WTC11 (cell line): ENCODE results near the gene MARF1. TPM values are rescaled to one million over a fixed set of nuclear protein-coding genes. Genes with fewer than 3 reads are reported as not detected.

ENCODE experiments used
- ATAC-seq: fragments of 200-7000 bp; cut with Tn5 transposase; 2 replicates; pipeline ENCODE4 v1.10.0; 2021; ENCODE audit warnings: mild to moderate bottlenecking, moderate library complexity
- CTCF ChIA-PET: fragments of 300-600 bp; sonication (Branson Sonifier 250); formaldehyde crosslinking; loops from one replicate; lab custom pipeline; 2021; ENCODE audit warnings: antibody characterized with exemption; lab: Charles Lee
- POLR2A ChIA-PET: fragments of 350-600 bp; sonication (Branson Sonifier 250); formaldehyde crosslinking; loops from one replicate; lab custom pipeline; 2021; ENCODE audit warnings: antibody characterized with exemption; lab: Charles Lee
- DNase-seq: peaks from one replicate; pipeline ENCODE4 v3.0.0; 2021; ENCODE audit warnings: low spot score
- H3K27ac Mint-ChIP-seq: 2 replicates; pipeline ENCODE4 v1.8.0; 2021; ENCODE audit warnings: mixed read lengths
- H3K27me3 Mint-ChIP-seq: 2 replicates; pipeline ENCODE4 v1.8.0; 2021; ENCODE audit warnings: low read depth, mild to moderate bottlenecking, moderate library complexity, mixed read lengths
- H3K36me3 Mint-ChIP-seq: 2 replicates; pipeline ENCODE4 v1.8.0; 2021; ENCODE audit warnings: mixed read lengths
- H3K4me1 Mint-ChIP-seq: 2 replicates; pipeline ENCODE4 v1.8.0; 2022; ENCODE audit warnings: mixed read lengths
- H3K4me3 Mint-ChIP-seq: 2 replicates; pipeline ENCODE4 v1.8.0; 2021; ENCODE audit warnings: mild to moderate bottlenecking, moderate library complexity, mixed read lengths
- H3K9me3 Mint-ChIP-seq: 2 replicates; pipeline ENCODE4 v1.8.0; 2021; ENCODE audit warnings: mixed read lengths
- AR ChIP-seq: fragments of 250-450 bp; sonication (Bioruptor Pico); IDR thresholded peaks from 2 replicates; pipeline ENCODE4 v1.9.0; 2021; ENCODE audit warnings: mild to moderate bottlenecking
- CDX4 ChIP-seq: fragments of 250-450 bp; sonication (Bioruptor Pico); IDR thresholded peaks from 2 replicates; pipeline ENCODE4 v1.9.0; 2021; ENCODE audit warnings: moderate library complexity, mild to moderate bottlenecking, inconsistent platforms, borderline replicate concordance
- E2F1 ChIP-seq: sonication (generic); formaldehyde crosslinking; IDR thresholded peaks from 2 replicates; pipeline ENCODE4 v1.8.0; 2022; ENCODE audit warnings: mild to moderate bottlenecking, missing genetic modification reagents
- ESRRA ChIP-seq: sonication (generic); formaldehyde crosslinking; IDR thresholded peaks from 2 replicates; pipeline ENCODE4 v1.8.1; 2022; ENCODE audit warnings: mild to moderate bottlenecking, missing genetic modification reagents, borderline replicate concordance
- IRF1 ChIP-seq: sonication (generic); formaldehyde crosslinking; IDR thresholded peaks from 2 replicates; pipeline ENCODE4 v1.8.0; 2023; ENCODE audit warnings: missing genetic modification reagents
- KAT7 ChIP-seq: sonication (generic); formaldehyde crosslinking; IDR thresholded peaks from 2 replicates; pipeline ENCODE4 v1.8.1; 2023; ENCODE audit warnings: missing genetic modification reagents, mild to moderate bottlenecking, borderline replicate concordance
- MXD4 ChIP-seq: fragments of 250-450 bp; sonication (Bioruptor Pico); IDR thresholded peaks from 2 replicates; pipeline ENCODE4 v1.8.0; 2021; ENCODE audit warnings: mild to moderate bottlenecking, moderate library complexity, borderline replicate concordance
- NFE2L1 ChIP-seq: sonication (generic); formaldehyde crosslinking; IDR thresholded peaks from 2 replicates; pipeline ENCODE4 v1.8.1; 2023; ENCODE audit warnings: missing genetic modification reagents
- NR1H2 ChIP-seq: sonication (generic); formaldehyde crosslinking; IDR thresholded peaks from 2 replicates; pipeline ENCODE4 v1.9.0; 2021; ENCODE audit warnings: mild to moderate bottlenecking, moderate library complexity, missing genetic modification reagents
- USF2 ChIP-seq: sonication (generic); formaldehyde crosslinking; IDR thresholded peaks from 2 replicates; pipeline ENCODE4 v1.8.1; 2023; ENCODE audit warnings: mild to moderate bottlenecking, missing genetic modification reagents, moderate library complexity
- ZNF263 ChIP-seq: sonication (generic); formaldehyde crosslinking; IDR thresholded peaks from 2 replicates; pipeline ENCODE4 v1.8.1; 2022; ENCODE audit warnings: low read depth, mild to moderate bottlenecking, moderate library complexity, missing genetic modification reagents
- total RNA-seq: library from RNA; stranded (reverse); gene quantifications from 3 replicates; pipeline ENCODE4 v1.2.3, GENCODE V29; 2021
- TF ChIP-seq, protein P1 (sequence below): sonication (generic); formaldehyde crosslinking; IDR thresholded peaks from 2 replicates; pipeline ENCODE4 v1.8.0; 2022; ENCODE audit warnings: mild to moderate bottlenecking, missing genetic modification reagents
- TF ChIP-seq, protein P2 (sequence below): sonication (generic); formaldehyde crosslinking; conservative IDR thresholded peaks from 2 replicates; pipeline ENCODE4 v1.8.1; 2023; ENCODE audit warnings: mild to moderate bottlenecking, low read depth, missing genetic modification reagents, moderate library complexity
- TF ChIP-seq, protein P3 (sequence below): fragments of 250-450 bp; sonication (Bioruptor Pico); IDR thresholded peaks from 2 replicates; pipeline ENCODE4 v1.8.0; 2021; ENCODE audit warnings: mild to moderate bottlenecking
- TF ChIP-seq, protein P4 (sequence below): sonication (generic); formaldehyde crosslinking; IDR thresholded peaks from 2 replicates; pipeline ENCODE4 v1.8.1; 2022; ENCODE audit warnings: low read depth, missing genetic modification reagents, borderline replicate concordance

Gene MARF1
- total RNA-seq, 1 experiment from 2014 or later: 31.9 TPM

DNA sequence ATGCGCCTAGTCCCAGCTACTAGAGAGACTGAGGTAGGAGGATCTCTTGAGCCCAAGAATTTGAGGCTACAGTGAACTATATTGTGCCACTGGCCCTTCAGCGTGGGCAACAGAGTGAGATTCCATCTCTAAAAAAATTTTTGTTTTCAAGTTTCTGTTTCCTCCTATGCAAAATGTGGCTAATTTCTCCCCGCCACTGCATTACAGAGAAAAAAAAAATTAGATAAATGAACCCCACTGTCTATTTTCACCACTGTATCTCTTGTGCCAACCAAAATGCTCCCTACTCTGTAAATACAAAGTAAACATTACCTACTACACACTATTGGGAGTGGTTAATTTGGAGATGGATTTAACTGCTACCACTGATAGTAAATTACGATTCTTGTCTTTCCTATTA, 2.0 kb downstream of the MARF1 start:
- POLR2A ChIA-PET: interaction anchor here (0.6 kb wide), 1 partner anchor 501 kb away, joined by 3 read pairs; no protein-coding TSS in a partner anchor
- no peak for TF ChIP-seq USF2 (CRISPR knock-in tag)
- TF ChIP-seq, all 79 proteins: peak for 0
- H3K27me3 Mint-ChIP-seq: no peaks in the 10 kb centered on the region
- H3K36me3 Mint-ChIP-seq: peaks cover 28% of the 10 kb centered on the region
- H3K4me1 Mint-ChIP-seq: peaks cover 11% of the 10 kb centered on the region
- no peak overlapping the region for H3K27ac Mint-ChIP-seq
- DNase-seq: no peak
- CTCF ChIA-PET: interaction anchor here (0.6 kb wide), 1 partner anchor 99 kb away, joined by 8 read pairs; no protein-coding TSS in a partner anchor
- no peaks in the 10 kb centered on the region for H3K9me3 Mint-ChIP-seq
- ATAC-seq: no peak
- no peak overlapping the region for H3K4me3 Mint-ChIP-seq

GRCh38 chr16:15639061-15639568, 3.8 kb downstream of the MARF1 start:
- CTCF ChIA-PET: no interaction called here
- Mint-ChIP-seq H3K9me3 (no peaks in the 10 kb centered on the region), H3K4me3 (no peak overlapping the region), H3K36me3 (peaks cover 42% of the 10 kb centered on the region), H3K4me1 (peaks cover 11% of the 10 kb centered on the region), H3K27ac (no peak overlapping the region), H3K27me3 (no peaks in the 10 kb centered on the region)
- no peak for DNase-seq
- ATAC-seq: no peak
- POLR2A ChIA-PET: no interaction called here
- no peak for TF ChIP-seq E2F1 (CRISPR knock-in tag)
- TF ChIP-seq, protein P1, sequence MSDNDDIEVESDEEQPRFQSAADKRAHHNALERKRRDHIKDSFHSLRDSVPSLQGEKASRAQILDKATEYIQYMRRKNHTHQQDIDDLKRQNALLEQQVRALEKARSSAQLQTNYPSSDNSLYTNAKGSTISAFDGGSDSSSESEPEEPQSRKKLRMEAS (CRISPR knock-in tag): no peak

GRCh38 chr16:15636392-15636873, 6.5 kb downstream of the MARF1 start:
- TF ChIP-seq ESRRA (CRISPR knock-in tag): no peak
- no peak for TF ChIP-seq MXD4 (CRISPR knock-in tag)
- TF ChIP-seq, protein P2, sequence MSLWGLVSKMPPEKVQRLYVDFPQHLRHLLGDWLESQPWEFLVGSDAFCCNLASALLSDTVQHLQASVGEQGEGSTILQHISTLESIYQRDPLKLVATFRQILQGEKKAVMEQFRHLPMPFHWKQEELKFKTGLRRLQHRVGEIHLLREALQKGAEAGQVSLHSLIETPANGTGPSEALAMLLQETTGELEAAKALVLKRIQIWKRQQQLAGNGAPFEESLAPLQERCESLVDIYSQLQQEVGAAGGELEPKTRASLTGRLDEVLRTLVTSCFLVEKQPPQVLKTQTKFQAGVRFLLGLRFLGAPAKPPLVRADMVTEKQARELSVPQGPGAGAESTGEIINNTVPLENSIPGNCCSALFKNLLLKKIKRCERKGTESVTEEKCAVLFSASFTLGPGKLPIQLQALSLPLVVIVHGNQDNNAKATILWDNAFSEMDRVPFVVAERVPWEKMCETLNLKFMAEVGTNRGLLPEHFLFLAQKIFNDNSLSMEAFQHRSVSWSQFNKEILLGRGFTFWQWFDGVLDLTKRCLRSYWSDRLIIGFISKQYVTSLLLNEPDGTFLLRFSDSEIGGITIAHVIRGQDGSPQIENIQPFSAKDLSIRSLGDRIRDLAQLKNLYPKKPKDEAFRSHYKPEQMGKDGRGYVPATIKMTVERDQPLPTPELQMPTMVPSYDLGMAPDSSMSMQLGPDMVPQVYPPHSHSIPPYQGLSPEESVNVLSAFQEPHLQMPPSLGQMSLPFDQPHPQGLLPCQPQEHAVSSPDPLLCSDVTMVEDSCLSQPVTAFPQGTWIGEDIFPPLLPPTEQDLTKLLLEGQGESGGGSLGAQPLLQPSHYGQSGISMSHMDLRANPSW (CRISPR knock-in tag): no peak
- no peak for TF ChIP-seq CDX4 (CRISPR knock-in tag)
- no peak for TF ChIP-seq ZNF263 (CRISPR knock-in tag)
- no peak for TF ChIP-seq NFE2L1 (CRISPR knock-in tag)
- TF ChIP-seq, protein P3, sequence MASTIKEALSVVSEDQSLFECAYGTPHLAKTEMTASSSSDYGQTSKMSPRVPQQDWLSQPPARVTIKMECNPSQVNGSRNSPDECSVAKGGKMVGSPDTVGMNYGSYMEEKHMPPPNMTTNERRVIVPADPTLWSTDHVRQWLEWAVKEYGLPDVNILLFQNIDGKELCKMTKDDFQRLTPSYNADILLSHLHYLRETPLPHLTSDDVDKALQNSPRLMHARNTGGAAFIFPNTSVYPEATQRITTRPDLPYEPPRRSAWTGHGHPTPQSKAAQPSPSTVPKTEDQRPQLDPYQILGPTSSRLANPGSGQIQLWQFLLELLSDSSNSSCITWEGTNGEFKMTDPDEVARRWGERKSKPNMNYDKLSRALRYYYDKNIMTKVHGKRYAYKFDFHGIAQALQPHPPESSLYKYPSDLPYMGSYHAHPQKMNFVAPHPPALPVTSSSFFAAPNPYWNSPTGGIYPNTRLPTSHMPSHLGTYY: no peak
- TF ChIP-seq NR1H2: no peak
- TF ChIP-seq, protein P4, sequence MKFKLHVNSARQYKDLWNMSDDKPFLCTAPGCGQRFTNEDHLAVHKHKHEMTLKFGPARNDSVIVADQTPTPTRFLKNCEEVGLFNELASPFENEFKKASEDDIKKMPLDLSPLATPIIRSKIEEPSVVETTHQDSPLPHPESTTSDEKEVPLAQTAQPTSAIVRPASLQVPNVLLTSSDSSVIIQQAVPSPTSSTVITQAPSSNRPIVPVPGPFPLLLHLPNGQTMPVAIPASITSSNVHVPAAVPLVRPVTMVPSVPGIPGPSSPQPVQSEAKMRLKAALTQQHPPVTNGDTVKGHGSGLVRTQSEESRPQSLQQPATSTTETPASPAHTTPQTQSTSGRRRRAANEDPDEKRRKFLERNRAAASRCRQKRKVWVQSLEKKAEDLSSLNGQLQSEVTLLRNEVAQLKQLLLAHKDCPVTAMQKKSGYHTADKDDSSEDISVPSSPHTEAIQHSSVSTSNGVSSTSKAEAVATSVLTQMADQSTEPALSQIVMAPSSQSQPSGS: no peak
- no peak for TF ChIP-seq IRF1 (CRISPR knock-in tag)
- no peak for TF ChIP-seq KAT7 (CRISPR knock-in tag)
- TF ChIP-seq AR: no peak
- CTCF ChIA-PET: no interaction called here
- Mint-ChIP-seq H3K27ac (no peak overlapping the region), H3K4me3 (no peak overlapping the region), H3K4me1 (0 out of 2 replicates have a peak, but pooled peaks cover 2% of the 10 kb centered on the region), H3K27me3 (no peaks in the 10 kb centered on the region), H3K9me3 (peaks cover 4% of the 10 kb centered on the region; the same call in 1 of the 2 replicates), H3K36me3 (peaks cover 59% of the 10 kb centered on the region)
- no peak for DNase-seq
- POLR2A ChIA-PET: no interaction called here
- no peak for ATAC-seq
